ENCODE results near the gene PUS1.

GRCh38 chr12:131882804-131883520 is 46.1 kb upstream of the PUS1 start:
- TF ChIP-seq POLR2A (IDR thresholded peaks at IDR 0.05; ENCODE audit: low read depth, low read length): no peak
- TF ChIP-seq POLR2AphosphoS5 (IDR thresholded peaks at IDR 0.05; ENCODE audit: low read depth, low read length): no peak
- no peak for TF ChIP-seq TAF1 (IDR thresholded peaks at IDR 0.05; ENCODE audit: borderline replicate concordance, low read depth, low read length)

Measured in GM12892 (cell line).